Lower leg skin (tissue), 3 donors: ENCODE data around the gene EGF.

Experiments used
- CTCF ChIP-seq, 3 donors: fragments of 450-650 bp; IDR thresholded peaks; one replicate each; pipeline ENCODE4 v1.5.1; 2016; ENCODE audit warnings: antibody characterized with exemption in 3 of 3, mild to moderate bottlenecking in 3 of 3, moderate library complexity in 2 of 3
- POLR2A ChIP-seq, 2 donors: fragments of 450-650 bp; IDR thresholded peaks; one replicate each; pipeline ENCODE4 v1.6.1; 2016 to 2017; ENCODE audit warnings: antibody characterized with exemption in 2 of 2, mild to moderate bottlenecking in 1 of 2, moderate library complexity in 1 of 2

GRCh38 chr4:109873791-109874514, 38.7 kb upstream of the EGF start:
- TF ChIP-seq CTCF (IDR thresholded peaks at IDR 0.05) = no peak
- no peak for TF ChIP-seq POLR2A (IDR thresholded peaks at IDR 0.05)
